Measurements from ENCODE around the gene NFYA. TPM values are rescaled to one million over a fixed set of nuclear protein-coding genes. Genes with fewer than 3 reads are reported as not detected.
A peak's percentile ranks its signal among the peaks of the same experiment; 100 is the strongest.

NFYA gene
- total RNA-seq, 1 experiment from 2014 or later: 15.7 TPM

DNA sequence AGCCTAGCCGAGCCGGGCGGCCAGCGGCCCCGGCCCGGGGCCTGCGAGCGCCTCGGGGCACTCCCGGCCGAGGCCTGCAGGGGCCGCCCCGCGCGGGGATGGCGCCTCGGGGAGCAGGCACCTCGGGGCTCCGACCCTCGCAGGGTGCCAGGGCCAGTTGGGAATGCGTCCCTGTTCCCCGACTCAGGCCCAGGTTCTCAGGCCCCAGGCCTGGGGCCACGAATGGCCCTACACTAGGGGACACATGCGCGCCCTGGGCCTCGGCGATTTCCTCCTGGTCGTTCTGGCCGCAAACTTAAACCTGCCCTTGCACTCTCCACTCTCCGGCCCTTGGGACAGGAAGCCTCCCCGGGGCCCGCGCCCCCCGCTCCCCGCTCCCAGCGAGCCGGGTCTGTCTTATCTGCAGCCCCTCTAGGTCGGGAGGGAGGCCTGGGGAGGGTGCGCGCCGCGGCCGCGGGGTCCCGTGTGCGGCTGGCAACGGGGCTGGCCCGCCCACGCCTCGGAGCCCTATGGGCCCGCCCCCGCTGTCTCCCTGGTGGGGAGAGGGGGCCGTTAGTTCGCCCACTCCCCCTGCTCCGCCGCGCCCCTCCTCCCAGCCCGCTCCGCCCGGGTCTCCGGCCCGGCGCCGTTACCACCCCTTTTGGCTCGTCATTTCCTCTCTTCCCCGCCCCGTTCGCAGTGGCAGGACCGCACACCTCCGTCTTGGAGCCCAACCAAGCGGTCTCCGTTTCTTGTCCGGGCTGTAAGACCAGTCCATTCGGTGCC lies 611 bp downstream of the NFYA start:
- peaks cover 12% of the 10 kb centered on the region for H3K36me3 ChIP-seq (ENCODE audit: insufficient read depth, low read length)

DNA sequence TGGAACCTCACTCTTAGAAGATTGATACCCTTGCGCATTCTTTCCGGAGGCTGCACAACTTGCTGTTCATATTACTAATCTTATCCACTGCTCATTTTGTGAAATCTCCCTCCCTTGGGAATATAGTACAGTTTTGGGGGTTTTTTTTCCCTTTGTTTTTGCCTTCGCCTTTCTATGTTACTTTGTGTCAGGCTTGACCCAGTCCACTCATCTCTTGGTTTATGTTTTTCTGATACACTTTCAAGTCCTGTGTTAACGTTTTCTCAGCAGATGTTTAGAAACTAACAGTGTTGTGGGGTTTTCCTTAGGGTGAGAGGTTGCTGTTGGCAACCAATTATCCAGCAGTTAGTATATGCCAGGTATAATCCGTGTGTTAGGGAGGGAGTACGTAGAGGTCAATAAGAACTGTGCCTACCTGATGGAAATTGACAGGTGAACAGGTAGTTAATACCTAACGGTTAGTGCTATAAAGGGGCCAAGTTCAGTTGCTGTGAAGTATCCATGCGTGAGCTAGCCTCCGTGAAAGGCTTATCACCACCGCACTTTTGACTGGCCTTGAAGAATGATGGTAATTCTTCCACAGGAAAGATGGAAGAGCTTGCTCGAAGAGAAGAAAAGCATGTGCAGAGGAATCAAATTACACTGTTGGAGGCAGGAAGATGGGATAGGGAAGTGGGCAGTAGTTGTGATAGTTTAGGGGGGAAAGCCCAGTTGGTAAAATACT lies 1.4 kb downstream of the NFYA start:
- Histone ChIP-seq H3K27me3 (ENCODE audit: low read length) (no peaks in the 10 kb centered on the region), H3K36me3 (ENCODE audit: insufficient read depth, low read length) (peaks cover 16% of the 10 kb centered on the region), H3K4me2 (ENCODE audit: low read depth, low read length, poor library complexity, severe bottlenecking) (peak overlapping the region; percentile 89), H3K9ac (ENCODE audit: low read length) (peak overlapping the region; percentile 98), H2AFZ (ENCODE audit: low read length) (no peak overlapping the region), H3K4me1 (ENCODE audit: low read length) (peaks cover 50% of the 10 kb centered on the region), H4K20me1 (ENCODE audit: insufficient read depth, low read depth, low read length) (no peaks in the 10 kb centered on the region), H3K79me2 (ENCODE audit: low read length) (peaks cover 75% of the 10 kb centered on the region), H3K9me2 (replicated peaks; ENCODE audit: insufficient read depth, low read length) (no peaks in the 10 kb centered on the region), H3K4me3 (ENCODE audit: low read length) (peak overlapping the region; percentile 77), H3K27ac (ENCODE audit: low read length) (peak overlapping the region; percentile 94), H3K9me3 (ENCODE audit: low read length) (no peaks in the 10 kb centered on the region)
- peak; percentile 62 for DNase-seq

More for the DNA sequence above, 611 bp downstream of the NFYA start:
- Histone ChIP-seq H4K20me1 (ENCODE audit: insufficient read depth, low read depth, low read length) (no peaks in the 10 kb centered on the region), H3K4me2 (ENCODE audit: low read depth, low read length, poor library complexity, severe bottlenecking) (peak overlapping the region; percentile 89), H3K9ac (ENCODE audit: low read length) (peak overlapping the region; percentile 98), H3K27me3 (ENCODE audit: low read length) (no peaks in the 10 kb centered on the region), H3K4me3 (ENCODE audit: low read length) (peak overlapping the region; percentile 77), H3K4me1 (ENCODE audit: low read length) (peaks cover 50% of the 10 kb centered on the region), H2AFZ (ENCODE audit: low read length) (no peak overlapping the region), H3K9me3 (ENCODE audit: low read length) (no peaks in the 10 kb centered on the region), H3K79me2 (ENCODE audit: low read length) (peaks cover 67% of the 10 kb centered on the region), H3K9me2 (replicated peaks; ENCODE audit: insufficient read depth, low read length) (no peaks in the 10 kb centered on the region), H3K27ac (ENCODE audit: low read length) (peak overlapping the region; percentile 94)
- peak; percentile 96 for DNase-seq

DNA sequence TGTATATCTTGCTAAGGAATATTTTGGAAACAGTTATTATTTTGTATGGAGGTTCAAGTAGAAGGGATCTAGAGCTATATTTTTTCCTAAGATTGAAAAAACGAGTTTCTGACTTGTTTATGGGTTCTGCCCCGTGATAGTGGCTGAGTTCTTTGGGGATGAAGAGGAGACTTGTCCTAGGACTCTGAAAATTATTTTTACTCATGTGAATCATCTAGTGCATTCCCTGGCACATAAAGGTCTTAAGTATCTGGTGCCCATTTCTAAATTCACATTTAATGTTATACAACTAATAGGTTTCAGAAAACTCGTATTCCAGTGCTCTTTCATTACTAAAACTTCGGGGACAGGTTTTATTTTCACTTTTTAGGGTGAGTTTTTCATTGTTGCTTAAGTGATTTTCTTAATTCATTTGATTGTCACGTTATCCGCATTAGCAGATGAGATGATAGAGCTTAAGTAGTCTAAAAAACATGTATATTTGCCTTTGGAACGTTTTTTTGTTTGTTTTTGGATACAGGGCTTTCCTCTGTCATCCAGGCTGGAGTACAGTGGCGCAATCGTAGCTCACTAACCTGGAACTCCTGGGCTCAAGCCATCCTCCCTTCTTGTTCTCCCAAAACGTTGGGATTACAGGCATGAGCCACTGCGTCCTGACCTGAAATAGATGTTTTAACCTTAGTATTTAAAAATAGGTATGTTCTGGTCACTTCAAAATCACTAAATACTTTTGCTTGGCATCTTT lies 2.1 kb downstream of the NFYA start:
- H3K9me2 ChIP-seq (replicated peaks; ENCODE audit: insufficient read depth, low read length): no peaks in the 10 kb centered on the region
- peaks cover 50% of the 10 kb centered on the region for H3K4me1 ChIP-seq (ENCODE audit: low read length)
- peak overlapping the region; percentile 77 for H3K4me3 ChIP-seq (ENCODE audit: low read length)
- H2AFZ ChIP-seq (ENCODE audit: low read length): no peak overlapping the region
- no peak for DNase-seq
- H4K20me1 ChIP-seq (ENCODE audit: insufficient read depth, low read depth, low read length): no peaks in the 10 kb centered on the region
- H3K27me3 ChIP-seq (ENCODE audit: low read length): no peaks in the 10 kb centered on the region
- H3K27ac ChIP-seq (ENCODE audit: low read length): peak overlapping the region; percentile 94
- H3K9ac ChIP-seq (ENCODE audit: low read length): peak overlapping the region; percentile 98
- peak overlapping the region; percentile 89 for H3K4me2 ChIP-seq (ENCODE audit: low read depth, low read length, poor library complexity, severe bottlenecking)
- H3K36me3 ChIP-seq (ENCODE audit: insufficient read depth, low read length): peaks cover 16% of the 10 kb centered on the region
- no peaks in the 10 kb centered on the region for H3K9me3 ChIP-seq (ENCODE audit: low read length)
- H3K79me2 ChIP-seq (ENCODE audit: low read length): peaks cover 82% of the 10 kb centered on the region

DNA sequence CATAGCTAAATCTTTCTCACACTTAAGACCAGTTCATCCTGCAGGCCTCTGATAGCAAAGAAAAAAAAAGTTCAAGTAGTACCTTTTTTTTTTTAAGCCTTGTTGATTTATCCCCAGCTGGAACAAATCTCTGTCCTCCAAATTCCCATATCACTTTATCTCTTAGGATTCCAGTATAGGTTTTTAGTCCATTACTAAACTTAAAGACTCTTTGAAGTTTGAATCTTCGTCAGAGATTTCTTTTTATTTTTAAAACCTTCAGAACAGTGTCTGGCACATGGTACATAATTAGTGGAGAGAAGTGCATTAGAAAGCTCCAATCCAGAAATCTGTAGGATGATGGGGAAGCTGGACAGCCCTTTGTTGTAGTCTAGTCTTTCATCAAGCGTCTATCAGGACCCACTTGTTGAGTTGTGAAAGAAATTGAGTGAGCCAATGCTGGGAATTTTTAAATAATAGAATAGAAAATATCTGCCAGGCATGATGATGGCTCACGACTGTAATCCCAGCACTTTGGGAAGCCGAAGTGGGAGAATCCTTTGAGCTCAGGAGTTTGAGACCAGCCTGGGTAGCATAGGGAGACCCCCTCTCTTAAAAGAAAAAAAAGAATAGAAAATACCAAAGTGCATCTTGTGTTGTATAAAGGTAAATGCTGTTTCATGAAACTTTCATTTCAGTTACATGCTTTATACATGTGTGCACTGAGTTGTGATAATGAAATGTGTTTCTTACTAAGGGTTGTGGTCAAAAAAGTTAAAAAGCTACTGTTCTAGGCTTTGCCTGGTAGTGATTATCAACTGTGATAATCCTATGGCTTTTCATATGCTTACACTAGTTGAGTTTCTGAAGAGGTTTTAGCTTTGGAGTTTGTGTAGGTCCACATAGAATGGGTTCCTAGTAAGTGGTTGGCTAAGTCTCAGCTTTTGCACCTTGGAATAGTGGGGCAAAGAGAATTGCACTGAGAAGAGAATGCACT lies 3.2 kb downstream of the NFYA start:
- H3K36me3 ChIP-seq (ENCODE audit: insufficient read depth, low read length): peaks cover 19% of the 10 kb centered on the region
- H3K9me2 ChIP-seq (replicated peaks; ENCODE audit: insufficient read depth, low read length): no peaks in the 10 kb centered on the region
- H3K9me3 ChIP-seq (ENCODE audit: low read length): no peaks in the 10 kb centered on the region
- peak overlapping the region; percentile 98 for H3K9ac ChIP-seq (ENCODE audit: low read length)
- H3K4me3 ChIP-seq (ENCODE audit: low read length): 0 out of 2 replicates have a peak overlapping the region, but pooled peaks have one; percentile 77
- H3K27ac ChIP-seq (ENCODE audit: low read length): peak overlapping the region; percentile 94
- no peak for DNase-seq
- no peaks in the 10 kb centered on the region for H4K20me1 ChIP-seq (ENCODE audit: insufficient read depth, low read depth, low read length)
- H3K4me1 ChIP-seq (ENCODE audit: low read length): peaks cover 41% of the 10 kb centered on the region
- peak overlapping the region; percentile 89 for H3K4me2 ChIP-seq (ENCODE audit: low read depth, low read length, poor library complexity, severe bottlenecking)
- peak overlapping the region; percentile 6; the same call in 1 of the 2 replicates for H2AFZ ChIP-seq (ENCODE audit: low read length)
- H3K27me3 ChIP-seq (ENCODE audit: low read length): no peaks in the 10 kb centered on the region
- peaks cover 84% of the 10 kb centered on the region for H3K79me2 ChIP-seq (ENCODE audit: low read length)

DNA sequence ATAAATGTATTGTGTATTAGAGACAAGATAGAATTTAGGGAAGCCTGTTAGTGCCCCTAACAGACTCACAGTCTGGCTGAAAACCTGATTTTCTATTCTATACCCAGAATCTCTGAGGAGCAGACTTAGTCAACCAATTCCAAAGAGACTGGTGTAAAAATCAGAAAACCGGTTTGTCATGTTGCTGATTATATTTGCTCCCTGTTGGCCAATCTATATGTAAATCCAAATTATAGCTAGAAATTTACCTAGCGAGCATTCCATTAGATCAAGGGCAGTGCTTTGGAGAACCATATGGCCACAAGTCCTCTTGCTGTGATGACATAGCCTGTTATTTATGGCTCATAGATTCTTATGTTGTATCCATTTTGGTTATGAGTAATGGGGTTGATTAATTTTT lies 4.8 kb downstream of the NFYA start:
- Histone ChIP-seq H3K79me2 (ENCODE audit: low read length) (peaks cover 91% of the 10 kb centered on the region), H3K27ac (ENCODE audit: low read length) (no peak overlapping the region), H3K4me1 (ENCODE audit: low read length) (peaks cover 38% of the 10 kb centered on the region), H2AFZ (ENCODE audit: low read length) (no peak overlapping the region), H3K9me2 (replicated peaks; ENCODE audit: insufficient read depth, low read length) (no peaks in the 10 kb centered on the region), H3K9me3 (ENCODE audit: low read length) (no peaks in the 10 kb centered on the region), H3K36me3 (ENCODE audit: insufficient read depth, low read length) (peaks cover 26% of the 10 kb centered on the region), H3K4me2 (ENCODE audit: low read depth, low read length, poor library complexity, severe bottlenecking) (no peak overlapping the region), H3K4me3 (ENCODE audit: low read length) (no peak overlapping the region), H4K20me1 (ENCODE audit: insufficient read depth, low read depth, low read length) (no peaks in the 10 kb centered on the region), H3K9ac (ENCODE audit: low read length) (no peak overlapping the region), H3K27me3 (ENCODE audit: low read length) (no peaks in the 10 kb centered on the region)
- DNase-seq: no peak

DNA sequence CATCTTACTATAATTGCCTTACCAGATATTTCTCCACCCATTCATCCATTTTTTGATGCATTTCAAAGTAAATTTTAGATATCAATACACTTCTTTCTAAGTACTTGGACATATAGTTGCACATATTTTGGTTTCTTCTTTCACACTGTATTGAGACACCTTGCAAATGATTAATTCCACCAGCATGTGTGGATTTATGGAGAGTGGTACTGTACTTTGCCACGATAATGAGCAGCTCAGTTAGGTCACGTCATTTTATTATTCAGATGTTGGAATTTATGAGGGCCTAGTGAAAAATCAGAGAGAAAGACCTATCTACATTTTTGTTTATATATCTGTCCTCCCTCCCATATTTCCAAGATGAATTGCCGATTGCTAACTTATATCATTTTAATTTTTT lies 5.3 kb downstream of the NFYA start:
- no peak for DNase-seq
- no peaks in the 10 kb centered on the region for H4K20me1 ChIP-seq (ENCODE audit: insufficient read depth, low read depth, low read length)
- no peak overlapping the region for H3K4me2 ChIP-seq (ENCODE audit: low read depth, low read length, poor library complexity, severe bottlenecking)
- H3K9me3 ChIP-seq (ENCODE audit: low read length): no peaks in the 10 kb centered on the region
- no peak overlapping the region for H3K27ac ChIP-seq (ENCODE audit: low read length)
- H3K9ac ChIP-seq (ENCODE audit: low read length): no peak overlapping the region
- peaks cover 38% of the 10 kb centered on the region for H3K4me1 ChIP-seq (ENCODE audit: low read length)
- H3K9me2 ChIP-seq (replicated peaks; ENCODE audit: insufficient read depth, low read length): no peaks in the 10 kb centered on the region
- H3K79me2 ChIP-seq (ENCODE audit: low read length): peaks cover 96% of the 10 kb centered on the region
- H3K4me3 ChIP-seq (ENCODE audit: low read length): no peak overlapping the region
- no peak overlapping the region for H2AFZ ChIP-seq (ENCODE audit: low read length)
- no peaks in the 10 kb centered on the region for H3K27me3 ChIP-seq (ENCODE audit: low read length)
- H3K36me3 ChIP-seq (ENCODE audit: insufficient read depth, low read length): peaks cover 31% of the 10 kb centered on the region

DNA sequence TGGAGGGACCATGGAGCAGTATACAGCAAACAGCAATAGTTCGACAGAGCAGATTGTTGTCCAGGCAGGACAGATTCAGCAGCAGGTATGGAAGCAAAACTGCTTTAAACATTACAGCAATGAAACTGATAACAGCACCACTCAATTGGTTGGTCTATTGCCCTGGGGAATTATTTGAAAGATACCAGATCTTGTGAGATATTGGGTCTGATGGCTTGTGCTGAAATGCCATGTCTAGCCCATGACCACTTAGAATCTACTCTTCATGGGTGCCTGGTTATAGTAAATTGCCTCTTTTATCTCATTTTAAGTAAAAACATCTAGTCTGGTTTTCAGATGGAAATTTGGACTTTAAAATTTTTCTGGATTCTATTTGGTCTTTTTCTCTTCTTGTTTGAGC lies 6.3 kb downstream of the NFYA start:
- H3K9me2 ChIP-seq (replicated peaks; ENCODE audit: insufficient read depth, low read length): no peaks in the 10 kb centered on the region
- peaks cover 40% of the 10 kb centered on the region for H3K36me3 ChIP-seq (ENCODE audit: insufficient read depth, low read length)
- peaks cover 97% of the 10 kb centered on the region for H3K79me2 ChIP-seq (ENCODE audit: low read length)
- no peak overlapping the region for H3K9ac ChIP-seq (ENCODE audit: low read length)
- H3K9me3 ChIP-seq (ENCODE audit: low read length): no peaks in the 10 kb centered on the region
- H3K27me3 ChIP-seq (ENCODE audit: low read length): no peaks in the 10 kb centered on the region
- peaks cover 36% of the 10 kb centered on the region for H3K4me1 ChIP-seq (ENCODE audit: low read length)
- DNase-seq: no peak
- H3K4me2 ChIP-seq (ENCODE audit: low read depth, low read length, poor library complexity, severe bottlenecking): no peak overlapping the region
- no peaks in the 10 kb centered on the region for H4K20me1 ChIP-seq (ENCODE audit: insufficient read depth, low read depth, low read length)
- no peak overlapping the region for H3K27ac ChIP-seq (ENCODE audit: low read length)
- H3K4me3 ChIP-seq (ENCODE audit: low read length): no peak overlapping the region
- no peak overlapping the region for H2AFZ ChIP-seq (ENCODE audit: low read length)

All from Karpas-422 (cell line).